A673 (cell line): Measurements from ENCODE around the gene TRABD2A. TPM values are rescaled to one million over a fixed set of nuclear protein-coding genes. Genes with fewer than 3 reads are reported as not detected.
A peak's percentile ranks its signal among the peaks of the same experiment; 100 is the strongest.

Experiments used
- BruUV-seq: library from RNA; stranded (reverse); fragments of 400-500 nt; replicated peaks from 2 replicates; lab custom pipeline; 2021; lab: Mats Ljungman, UMichigan
- CTCF ChIA-PET: fragments of 300-600 bp; sonication (Branson Sonifier 250); formaldehyde crosslinking; loops from one replicate; lab custom pipeline; 2022; ENCODE audit warnings: antibody characterized with exemption; lab: Charles Lee
- POLR2A ChIA-PET: fragments of 300-600 bp; sonication (Branson Sonifier 250); formaldehyde crosslinking; loops from one replicate; lab custom pipeline; 2022; ENCODE audit warnings: antibody characterized with exemption; ENCODE audit not compliant: low non-redundant PET; lab: Charles Lee
- DNase-seq: peaks from one replicate; pipeline ENCODE4 v3.0.0-alpha.2; 2015; ENCODE audit warnings: low spot score
- H3K27ac ChIP-seq: fragments of 200-600 bp; sonication (generic); 2 replicates; pipeline ENCODE4 v1.5.1; 2016; ENCODE audit warnings: mixed run types, low read depth, mild to moderate bottlenecking, mixed read lengths, antibody characterized with exemption, low read length; ENCODE audit not compliant: poor library complexity, severe bottlenecking
- H3K27me3 ChIP-seq: fragments of 200-600 bp; sonication (generic); replicated peaks from 2 replicates; pipeline ENCODE4 v1.6.1; 2017; ENCODE audit warnings: mixed run types, low read depth, mild to moderate bottlenecking, mixed read lengths, antibody characterized with exemption, low read length; ENCODE audit not compliant: insufficient read depth, poor library complexity
- H3K36me3 ChIP-seq: fragments of 200-600 bp; sonication (generic); 2 replicates; pipeline ENCODE4 v1.6.1; 2016; ENCODE audit warnings: mixed run types, mild to moderate bottlenecking, mixed read lengths, antibody characterized with exemption, low read length; ENCODE audit not compliant: insufficient read depth, poor library complexity, severe bottlenecking
- H3K4me1 ChIP-seq: fragments of 200-600 bp; sonication (generic); 2 replicates; pipeline ENCODE4 v1.6.1; 2017; ENCODE audit warnings: mixed run types, mild to moderate bottlenecking, mixed read lengths, antibody characterized with exemption, low read length; ENCODE audit not compliant: insufficient read depth, poor library complexity, severe bottlenecking
- H3K4me3 ChIP-seq: fragments of 200-600 bp; sonication (generic); 2 replicates; pipeline ENCODE4 v1.5.1; 2016; ENCODE audit warnings: low read depth, mixed run types, mild to moderate bottlenecking, mixed read lengths, low read length; ENCODE audit not compliant: poor library complexity, severe bottlenecking
- H3K9me3 ChIP-seq: fragments of 200-600 bp; sonication (generic); 2 replicates; pipeline ENCODE4 v1.6.1; 2016; ENCODE audit warnings: mixed run types, low read depth, mild to moderate bottlenecking, mixed read lengths, antibody characterized with exemption, low read length; ENCODE audit not compliant: poor library complexity, severe bottlenecking
- EZH2 ChIP-seq: fragments of 200-600 bp; sonication (generic); IDR thresholded peaks from 2 replicates; pipeline ENCODE4 v1.6.1; 2017; ENCODE audit warnings: borderline replicate concordance, low read depth, mild to moderate bottlenecking, mixed read lengths, antibody characterized with exemption, low read length; ENCODE audit not compliant: poor library complexity, severe bottlenecking
- intact Hi-C: fragments of 100-400 bp; cut with micrococcal nuclease; formaldehyde crosslinking; loops from one replicate; pipeline ENCODE4 v1.10.0; 2022; ENCODE audit not compliant: unreplicated experiment
- total RNA-seq: library from RNA; stranded (reverse); gene quantifications from 2 replicates; pipeline ENCODE4 v1.2.3, GENCODE V29; 2021
- TF ChIP-seq, protein P1 (sequence below): fragments of 300-800, 200-600 bp; sonication (generic); conservative IDR thresholded peaks from 2 replicates; pipeline ENCODE4 v1.5.1; 2017; ENCODE audit warnings: low read depth, mild to moderate bottlenecking, antibody characterized with exemption, low read length, moderate library complexity, mixed read lengths

TRABD2A gene
- total RNA-seq, 1 experiment from 2014 or later: 0.67 TPM

DNA sequence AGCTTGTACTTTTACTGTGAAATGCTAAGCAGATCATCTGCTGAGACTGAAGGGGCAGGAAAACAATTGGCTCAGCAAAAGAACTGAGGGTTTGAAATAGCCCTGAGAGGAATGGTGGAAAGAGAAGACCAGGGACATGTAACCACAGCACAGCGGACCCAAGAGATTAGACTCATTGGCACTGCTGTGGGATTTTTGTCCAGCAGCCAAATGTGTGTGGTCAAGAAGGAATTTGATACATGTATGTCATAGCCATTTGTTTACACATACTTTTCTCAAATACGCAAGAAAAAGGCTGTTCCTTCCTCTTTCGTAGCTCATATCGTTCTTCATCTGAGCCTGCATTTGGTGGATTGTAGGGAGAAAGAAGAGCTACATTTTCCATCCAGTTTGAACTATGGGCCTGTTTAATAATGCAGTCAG is 73.8 kb downstream of the TRABD2A start:
- intact Hi-C loops: no loop called here
- ChIA-PET CTCF (no interaction called here), POLR2A (no interaction called here)
- Histone ChIP-seq H3K27me3 (no peaks in the 10 kb centered on the region), H3K4me3 (no peak overlapping the region), H3K36me3 (no peaks in the 10 kb centered on the region), H3K4me1 (no peaks in the 10 kb centered on the region), H3K27ac (no peak overlapping the region), H3K9me3 (no peaks in the 10 kb centered on the region)
- DNase-seq: peak; percentile 14
- BruUV-seq: no TSS peak
- TF ChIP-seq, protein P1, sequence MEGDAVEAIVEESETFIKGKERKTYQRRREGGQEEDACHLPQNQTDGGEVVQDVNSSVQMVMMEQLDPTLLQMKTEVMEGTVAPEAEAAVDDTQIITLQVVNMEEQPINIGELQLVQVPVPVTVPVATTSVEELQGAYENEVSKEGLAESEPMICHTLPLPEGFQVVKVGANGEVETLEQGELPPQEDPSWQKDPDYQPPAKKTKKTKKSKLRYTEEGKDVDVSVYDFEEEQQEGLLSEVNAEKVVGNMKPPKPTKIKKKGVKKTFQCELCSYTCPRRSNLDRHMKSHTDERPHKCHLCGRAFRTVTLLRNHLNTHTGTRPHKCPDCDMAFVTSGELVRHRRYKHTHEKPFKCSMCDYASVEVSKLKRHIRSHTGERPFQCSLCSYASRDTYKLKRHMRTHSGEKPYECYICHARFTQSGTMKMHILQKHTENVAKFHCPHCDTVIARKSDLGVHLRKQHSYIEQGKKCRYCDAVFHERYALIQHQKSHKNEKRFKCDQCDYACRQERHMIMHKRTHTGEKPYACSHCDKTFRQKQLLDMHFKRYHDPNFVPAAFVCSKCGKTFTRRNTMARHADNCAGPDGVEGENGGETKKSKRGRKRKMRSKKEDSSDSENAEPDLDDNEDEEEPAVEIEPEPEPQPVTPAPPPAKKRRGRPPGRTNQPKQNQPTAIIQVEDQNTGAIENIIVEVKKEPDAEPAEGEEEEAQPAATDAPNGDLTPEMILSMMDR: no peak
- TF ChIP-seq EZH2: no peak

DNA sequence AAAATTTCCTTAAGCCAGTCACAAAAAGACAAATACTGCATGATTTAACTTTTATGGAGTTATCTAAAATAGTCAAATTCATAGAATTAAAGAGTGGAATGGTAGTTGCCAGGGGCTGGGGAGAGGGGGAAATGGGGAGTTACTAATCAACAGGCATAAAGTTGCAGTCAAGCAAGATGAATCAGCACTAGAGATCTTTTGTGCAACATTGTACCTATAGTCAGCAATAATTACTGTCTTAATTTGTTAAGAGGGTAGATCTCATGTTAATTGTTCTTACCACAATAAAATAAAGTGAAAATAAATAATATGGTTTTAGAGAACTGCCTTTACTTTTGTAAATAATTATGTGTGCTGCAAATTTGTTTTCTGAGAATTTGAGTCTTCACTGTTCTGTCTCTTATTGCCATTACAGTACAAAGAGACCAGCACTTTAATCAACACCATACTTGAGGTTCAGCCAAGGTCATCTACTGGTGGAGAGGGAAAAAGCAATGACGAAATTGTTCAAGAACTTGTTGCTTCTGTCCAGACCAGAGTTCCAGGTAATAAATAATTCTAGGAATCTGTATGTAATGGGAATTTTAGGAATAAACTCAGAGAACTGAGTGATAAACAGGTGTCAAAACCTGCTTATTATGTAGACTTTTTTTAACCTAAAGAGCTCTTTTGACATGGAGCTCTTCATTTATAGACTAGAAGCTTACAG is 75.5 kb downstream of the TRABD2A start:
- TF ChIP-seq, protein P1: no peak
- no peak for TF ChIP-seq EZH2
- no peak overlapping the region for H3K4me3 ChIP-seq
- H3K27ac ChIP-seq: no peak overlapping the region
- ChIA-PET CTCF (no interaction called here), POLR2A (no interaction called here)
- intact Hi-C loops: no loop called here
- no peaks in the 10 kb centered on the region for H3K36me3 ChIP-seq
- no TSS peak for BruUV-seq
- no peaks in the 10 kb centered on the region for H3K27me3 ChIP-seq
- no peaks in the 10 kb centered on the region for H3K4me1 ChIP-seq
- DNase-seq: no peak
- H3K9me3 ChIP-seq: no peaks in the 10 kb centered on the region

DNA sequence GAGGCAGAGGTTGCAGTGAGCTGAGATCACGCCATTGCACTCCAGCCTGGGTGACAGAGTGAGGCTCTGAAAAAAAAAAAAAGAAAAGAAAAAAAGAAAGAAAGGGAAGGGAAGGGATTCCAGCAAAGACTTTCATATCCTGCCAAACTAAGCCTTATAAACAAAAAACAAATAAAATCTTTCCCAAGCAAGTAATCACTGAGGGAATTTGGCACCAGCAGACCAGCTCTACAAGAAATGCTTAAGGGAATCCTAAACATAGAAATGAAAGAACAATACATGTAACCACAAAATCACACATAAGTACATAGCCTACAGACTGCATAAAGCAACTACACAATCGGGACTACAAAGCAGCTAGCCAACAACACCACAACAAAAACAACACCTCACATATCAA is 79.1 kb downstream of the TRABD2A start:
- DNase-seq: no peak
- BruUV-seq: no TSS peak
- CTCF ChIA-PET: no interaction called here

More for the DNA sequence above, 79.1 kb downstream of the TRABD2A start:
- POLR2A ChIA-PET: no interaction called here
- Histone ChIP-seq H3K27me3 (no peaks in the 10 kb centered on the region), H3K27ac (no peak overlapping the region), H3K9me3 (no peaks in the 10 kb centered on the region), H3K4me1 (no peaks in the 10 kb centered on the region), H3K4me3 (no peak overlapping the region), H3K36me3 (no peaks in the 10 kb centered on the region)
- TF ChIP-seq EZH2: no peak
- TF ChIP-seq, protein P1: no peak
- intact Hi-C loops: no loop called here
